Fibroblast of the aortic adventitia (primary cell): ENCODE data around the gene FRAT1. TPM values are rescaled to one million over a fixed set of nuclear protein-coding genes. Genes with fewer than 3 reads are reported as not detected.

Source experiments
- DNase-seq: peaks from one replicate; pipeline ENCODE4 v3.0.0-alpha.2; 2010; ENCODE audit warnings: low read depth
- H3K4me3 ChIP-seq: 2 replicates; pipeline ENCODE4 v1.5.1; 2011; ENCODE audit warnings: low read depth, mild to moderate bottlenecking, control low read depth, low read length, moderate library complexity
- CTCF ChIP-seq: IDR thresholded peaks from 2 replicates; pipeline ENCODE4 v1.5.1; 2011; ENCODE audit warnings: mild to moderate bottlenecking, low read length, control low read depth, inconsistent platforms; ENCODE audit not compliant: insufficient read depth
- total RNA-seq: library from RNA; depleted of rRNA; stranded (reverse); fragments of >200 nt; gene quantifications from 2 replicates; pipeline ENCODE4 v1.2.3, GENCODE V29; 2012; ENCODE audit warnings: low replicate concordance

The FRAT1 gene
- total RNA-seq, 1 donor = 1.5 TPM

GRCh38 chr10:97358781-97359180 is 39.7 kb downstream of the FRAT1 start:
- TF ChIP-seq CTCF = no peak
- no peak overlapping the region for H3K4me3 ChIP-seq
- DNase-seq = no peak

GRCh38 chr10:97360705-97361536 is 41.9 kb downstream of the FRAT1 start:
- no peak for TF ChIP-seq CTCF
- DNase-seq = no peak
- H3K4me3 ChIP-seq = no peak overlapping the region

- peak; percentile 4 for DNase-seq
- TF ChIP-seq CTCF = no peak
- no peak overlapping the region for H3K4me3 ChIP-seq
These were observed 42.4 kb downstream of the FRAT1 start for GRCh38 chr10:97361537-97361901.

- no peak for TF ChIP-seq CTCF
- no peak overlapping the region for H3K4me3 ChIP-seq
- DNase-seq = no peak
These were observed 43.4 kb downstream of the FRAT1 start for GRCh38 chr10:97362310-97363033.

- TF ChIP-seq CTCF = no peak
- no peak overlapping the region for H3K4me3 ChIP-seq
- no peak for DNase-seq
These were observed 44.0 kb downstream of the FRAT1 start for GRCh38 chr10:97363071-97363470.

- H3K4me3 ChIP-seq = no peak overlapping the region
- DNase-seq = no peak
- no peak for TF ChIP-seq CTCF
These were observed 46.8 kb downstream of the FRAT1 start for GRCh38 chr10:97365761-97366351.
